Stimulated activated naive CD8-positive, alpha-beta T cell treated with anti-CD3 and anti-CD28 coated beads, Interleukin-15, Interleukin-2, amounts not matched to agents 100 ng/mL and 50 ng/mL, for 24 hours (primary cell): Measurements from ENCODE around the gene ASB6.

Source experiments
- H3K27ac Mint-ChIP-seq: one replicate; pipeline ENCODE4 v1.8.0; 2021; ENCODE audit warnings: mild to moderate bottlenecking, mixed read lengths
- H3K27me3 Mint-ChIP-seq: one replicate; pipeline ENCODE4 v1.8.0; 2021; ENCODE audit warnings: mixed read lengths
- H3K36me3 Mint-ChIP-seq: one replicate; pipeline ENCODE4 v1.8.0; 2021; ENCODE audit warnings: low read depth, mixed read lengths
- H3K4me1 Mint-ChIP-seq: one replicate; pipeline ENCODE4 v1.8.0; 2021; ENCODE audit warnings: low read depth, mixed read lengths
- H3K4me3 Mint-ChIP-seq: one replicate; pipeline ENCODE4 v1.8.0; 2021; ENCODE audit warnings: mild to moderate bottlenecking, mixed read lengths
- H3K9me3 Mint-ChIP-seq: one replicate; pipeline ENCODE4 v1.8.0; 2021; ENCODE audit warnings: mixed read lengths

Gene ASB6

GRCh38 chr9:129615407-129616285, 26.3 kb downstream of the ASB6 start:
- H3K9me3 Mint-ChIP-seq, result no peaks in the 10 kb centered on the region
- H3K27me3 Mint-ChIP-seq, result peaks cover 15% of the 10 kb centered on the region
- peaks cover 4% of the 10 kb centered on the region for H3K36me3 Mint-ChIP-seq
- no peak overlapping the region for H3K27ac Mint-ChIP-seq
- no peak overlapping the region for H3K4me3 Mint-ChIP-seq
- H3K4me1 Mint-ChIP-seq, result peaks cover 12% of the 10 kb centered on the region

DNA sequence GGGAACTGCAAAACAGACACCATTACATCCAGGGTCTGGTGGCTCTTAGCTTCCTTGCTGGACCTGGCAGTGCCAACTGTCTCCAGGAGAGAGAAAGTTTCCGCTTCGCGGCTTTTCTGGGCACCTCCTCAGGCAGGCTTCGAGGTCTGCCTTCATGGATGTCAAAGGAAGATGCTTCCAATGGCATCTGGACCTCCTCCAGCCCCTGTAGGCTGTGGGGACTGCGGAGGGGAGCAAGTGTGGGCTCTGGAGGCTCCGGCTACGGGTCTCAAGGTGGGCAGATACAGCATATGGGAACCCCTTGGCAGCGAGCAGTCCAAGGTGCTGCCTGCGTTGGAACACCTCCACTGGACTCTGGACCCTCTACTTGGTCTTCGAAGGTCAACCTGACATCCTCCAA, 27.0 kb downstream of the ASB6 start:
- Mint-ChIP-seq H3K27ac (no peak overlapping the region), H3K4me1 (peaks cover 13% of the 10 kb centered on the region), H3K9me3 (no peaks in the 10 kb centered on the region), H3K36me3 (peaks cover 4% of the 10 kb centered on the region), H3K4me3 (no peak overlapping the region), H3K27me3 (peaks cover 15% of the 10 kb centered on the region)

DNA sequence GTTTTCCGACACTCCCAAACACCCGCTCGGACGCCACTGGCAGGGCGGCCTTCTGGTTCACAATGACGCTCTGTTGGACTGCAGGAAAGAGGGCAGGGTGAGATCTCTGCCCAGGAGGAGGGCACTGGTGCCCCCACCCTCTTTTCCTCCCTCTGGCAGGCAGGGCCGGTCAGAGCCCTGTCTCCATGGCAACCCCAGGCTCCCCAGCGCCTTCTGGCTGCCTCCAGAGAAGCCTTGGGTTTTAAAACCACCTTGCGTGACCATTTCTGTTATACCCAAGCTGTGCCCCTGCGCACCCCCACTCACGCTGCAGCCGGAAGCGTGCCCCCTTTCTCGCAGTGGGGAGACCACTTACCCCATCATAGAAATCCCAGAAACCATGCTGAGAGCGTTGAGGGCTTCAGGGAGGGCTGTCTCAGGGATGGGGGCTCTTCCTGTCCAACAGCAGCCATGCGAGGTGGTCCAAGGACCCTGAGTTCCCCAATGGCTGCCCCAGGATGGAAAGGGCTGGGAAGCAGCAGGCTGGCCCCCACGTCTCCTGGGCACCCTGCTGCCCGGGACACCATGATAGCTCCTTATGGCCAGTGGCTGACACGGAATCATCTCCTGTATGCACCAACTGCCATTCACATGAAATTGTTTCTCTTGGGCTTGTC, 28.3 kb downstream of the ASB6 start:
- no peaks in the 10 kb centered on the region for H3K9me3 Mint-ChIP-seq
- peak overlapping the region; percentile 36 for H3K27ac Mint-ChIP-seq
- H3K36me3 Mint-ChIP-seq, result no peaks in the 10 kb centered on the region
- peaks cover 5% of the 10 kb centered on the region for H3K27me3 Mint-ChIP-seq
- no peak overlapping the region for H3K4me3 Mint-ChIP-seq
- H3K4me1 Mint-ChIP-seq, result peaks cover 12% of the 10 kb centered on the region

DNA sequence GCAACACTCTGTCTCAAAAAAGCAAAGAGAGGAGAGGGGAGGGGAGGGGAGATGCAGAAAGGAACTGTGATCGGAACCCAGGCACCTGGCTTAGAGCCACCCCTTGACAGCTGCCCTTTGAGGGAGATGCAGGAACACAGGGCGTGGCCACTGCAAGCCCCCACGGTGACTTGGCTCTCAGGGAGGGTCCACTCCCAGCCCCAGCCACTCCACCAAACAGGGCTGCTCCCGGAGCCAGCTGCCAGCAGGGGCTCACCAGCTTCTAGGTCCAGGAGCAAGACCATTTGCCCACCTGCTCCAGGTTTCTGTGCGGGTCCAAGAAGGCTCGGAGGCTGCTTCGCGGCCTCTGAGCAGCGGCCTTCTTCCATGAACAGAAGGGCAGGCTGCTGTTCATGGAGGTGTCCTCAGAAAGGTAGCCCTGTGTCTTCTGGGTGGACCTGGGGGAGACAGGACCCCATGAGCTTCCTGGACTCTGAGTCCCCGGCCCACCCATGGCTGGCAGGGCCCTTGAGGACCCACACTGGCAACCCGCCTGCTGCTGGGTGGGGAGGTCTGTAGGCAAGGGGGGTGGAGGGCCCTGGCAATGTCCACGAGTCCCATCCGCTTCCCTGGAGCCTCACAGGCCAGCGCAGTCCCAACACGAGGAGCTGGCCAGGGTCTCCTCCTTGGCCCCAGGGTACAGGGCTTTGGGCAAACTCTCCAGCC, 29.0 kb downstream of the ASB6 start:
- Mint-ChIP-seq H3K36me3 (no peaks in the 10 kb centered on the region), H3K9me3 (no peaks in the 10 kb centered on the region), H3K4me1 (peaks cover 19% of the 10 kb centered on the region), H3K4me3 (no peak overlapping the region), H3K27me3 (no peaks in the 10 kb centered on the region), H3K27ac (no peak overlapping the region)

- no peak overlapping the region for H3K27ac Mint-ChIP-seq
- H3K9me3 Mint-ChIP-seq, result no peaks in the 10 kb centered on the region
- no peak overlapping the region for H3K4me3 Mint-ChIP-seq
- peaks cover 26% of the 10 kb centered on the region for H3K4me1 Mint-ChIP-seq
- no peaks in the 10 kb centered on the region for H3K36me3 Mint-ChIP-seq
- H3K27me3 Mint-ChIP-seq, result no peaks in the 10 kb centered on the region
These were observed 29.8 kb downstream of the ASB6 start for GRCh38 chr9:129612123-129612522.

- H3K4me1 Mint-ChIP-seq, result peaks cover 28% of the 10 kb centered on the region
- H3K36me3 Mint-ChIP-seq, result no peaks in the 10 kb centered on the region
- H3K9me3 Mint-ChIP-seq, result no peaks in the 10 kb centered on the region
- H3K27ac Mint-ChIP-seq, result no peak overlapping the region
- no peak overlapping the region for H3K4me3 Mint-ChIP-seq
- no peaks in the 10 kb centered on the region for H3K27me3 Mint-ChIP-seq
These were observed 30.6 kb downstream of the ASB6 start for GRCh38 chr9:129611307-129611800.

DNA sequence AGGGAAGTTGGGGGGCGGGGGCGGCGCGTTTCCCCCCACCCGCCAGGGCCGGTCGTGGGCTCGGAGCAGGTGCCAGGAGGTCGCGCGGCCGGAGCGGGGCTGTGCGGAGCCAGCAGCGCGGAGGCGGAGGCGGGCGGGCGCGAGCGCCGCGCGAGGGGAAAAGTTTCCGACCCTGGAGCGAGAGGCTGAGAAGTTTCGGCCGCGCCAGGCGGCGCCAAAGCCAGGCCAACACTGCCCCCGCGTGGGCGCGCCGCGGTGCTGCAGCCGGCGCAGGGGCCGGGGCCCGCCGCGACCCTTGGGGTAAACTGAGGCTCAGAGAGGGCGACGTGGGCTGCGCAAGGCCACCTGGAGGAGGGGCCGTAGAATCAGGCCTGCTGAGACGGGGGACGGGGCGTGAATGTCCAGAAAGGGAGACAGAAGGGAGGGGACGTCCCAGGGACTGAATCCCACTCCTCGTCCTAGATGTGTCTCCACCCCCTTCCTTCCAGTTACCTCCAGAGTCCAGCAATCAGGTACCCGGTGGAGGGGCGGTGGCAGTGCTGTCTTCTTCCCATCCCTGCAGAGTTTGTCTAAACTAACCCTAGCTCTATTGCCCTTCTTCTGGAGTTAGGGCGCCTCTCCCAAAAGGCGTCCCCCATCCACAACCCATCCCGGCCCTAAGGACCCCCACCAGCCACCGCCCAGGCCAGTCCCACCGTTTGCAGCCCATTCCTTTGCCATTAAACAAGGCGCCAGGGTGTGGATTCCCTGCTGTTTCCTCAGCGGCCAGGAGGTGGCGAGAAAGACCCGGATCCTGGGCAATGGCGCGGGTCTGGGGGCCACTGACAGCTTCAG, 31.3 kb downstream of the ASB6 start:
- H3K27me3 Mint-ChIP-seq, result no peaks in the 10 kb centered on the region
- H3K9me3 Mint-ChIP-seq, result no peaks in the 10 kb centered on the region
- peak overlapping the region; percentile 61 for H3K27ac Mint-ChIP-seq
- H3K4me3 Mint-ChIP-seq, result peak overlapping the region; percentile 66
- no peaks in the 10 kb centered on the region for H3K36me3 Mint-ChIP-seq
- peaks cover 28% of the 10 kb centered on the region for H3K4me1 Mint-ChIP-seq

GRCh38 chr9:129610213-129610472, 31.8 kb downstream of the ASB6 start:
- peak overlapping the region; percentile 66 for H3K4me3 Mint-ChIP-seq
- no peaks in the 10 kb centered on the region for H3K27me3 Mint-ChIP-seq
- H3K27ac Mint-ChIP-seq, result no peak overlapping the region
- H3K36me3 Mint-ChIP-seq, result no peaks in the 10 kb centered on the region
- no peaks in the 10 kb centered on the region for H3K9me3 Mint-ChIP-seq
- H3K4me1 Mint-ChIP-seq, result peaks cover 28% of the 10 kb centered on the region

DNA sequence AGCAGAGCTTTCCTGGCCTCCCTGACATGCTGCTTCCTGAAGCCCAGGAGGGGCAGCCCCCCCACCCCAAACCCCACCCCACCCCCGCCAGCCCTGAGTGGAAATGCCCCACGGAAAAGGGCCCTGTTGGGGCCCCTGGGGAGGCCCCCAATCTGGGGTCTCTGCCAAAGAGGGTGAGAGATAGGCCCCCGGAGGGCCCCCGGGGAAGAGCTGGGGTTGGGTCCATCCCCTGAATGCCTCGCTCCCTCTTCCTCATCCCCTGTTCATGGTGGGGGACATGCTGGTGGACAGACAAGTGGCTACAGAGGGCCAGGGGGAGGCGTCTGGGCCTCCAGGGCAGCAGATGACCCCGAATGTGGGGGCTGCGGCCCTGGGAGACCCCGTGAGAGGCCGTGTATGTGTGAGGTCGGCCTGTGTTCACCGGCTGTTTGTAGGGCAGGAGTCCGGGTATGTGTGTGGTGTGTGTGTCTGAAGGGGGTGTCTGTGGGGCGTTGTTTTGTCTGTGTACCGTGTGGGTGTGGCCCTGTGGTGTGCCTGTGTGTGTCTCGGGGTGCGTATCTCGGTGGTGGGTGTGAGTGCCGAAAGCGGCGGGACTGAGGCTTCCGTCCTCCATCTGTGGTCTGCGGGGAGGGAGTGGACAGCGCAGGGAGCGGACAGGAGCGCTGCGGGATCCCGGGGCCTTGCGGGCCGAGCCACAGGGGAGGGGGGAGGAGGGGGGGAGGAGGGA, 32.3 kb downstream of the ASB6 start:
- Mint-ChIP-seq H3K4me1 (peaks cover 32% of the 10 kb centered on the region), H3K4me3 (peak overlapping the region; percentile 81), H3K9me3 (no peaks in the 10 kb centered on the region), H3K27me3 (no peaks in the 10 kb centered on the region), H3K36me3 (no peaks in the 10 kb centered on the region), H3K27ac (peak overlapping the region; percentile 94)

DNA sequence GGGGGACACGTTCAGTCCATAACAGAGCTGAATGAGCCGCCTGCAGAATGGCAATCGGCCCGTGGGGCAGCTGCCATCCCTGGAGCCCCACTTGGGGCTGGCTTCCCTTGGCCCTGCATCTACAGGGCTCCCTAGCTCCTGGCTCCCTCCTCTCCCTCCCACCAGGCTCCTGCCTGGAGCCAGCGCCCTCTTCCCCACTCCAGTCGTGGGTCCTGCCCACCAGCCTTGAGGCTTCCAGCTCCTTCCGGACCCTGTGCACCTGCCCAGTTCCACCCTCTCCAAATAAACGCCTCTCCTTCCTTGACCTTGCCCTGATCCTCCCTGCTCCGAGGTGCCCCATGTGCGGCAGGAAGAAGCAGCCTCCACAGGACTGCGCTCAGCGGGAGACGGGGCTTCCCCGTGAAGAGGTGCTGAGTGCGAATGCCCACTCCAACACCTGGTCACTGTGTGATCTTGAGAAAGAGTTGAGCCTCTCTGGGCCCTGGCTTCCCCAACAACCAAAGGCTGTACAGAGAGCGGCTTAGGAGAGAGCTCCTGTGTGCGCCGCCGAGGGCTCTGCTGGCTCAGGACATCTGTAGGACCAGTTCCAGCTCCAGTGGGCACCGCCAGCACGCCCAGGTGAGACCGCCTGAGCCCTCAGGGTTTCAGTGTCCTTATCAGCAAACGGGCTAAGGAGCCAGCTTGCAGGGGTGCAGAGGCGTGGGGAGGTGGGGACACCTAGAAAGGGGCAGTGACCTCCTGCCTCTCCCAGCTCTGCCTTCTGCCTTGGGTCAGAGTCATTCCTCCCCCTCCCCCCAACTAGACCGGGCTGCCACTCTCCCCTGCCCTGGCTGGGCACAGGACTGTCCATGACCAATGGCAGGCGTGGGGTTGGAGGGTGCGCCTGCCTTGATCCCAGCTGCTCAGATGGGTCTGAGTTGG, 33.1 kb downstream of the ASB6 start:
- Mint-ChIP-seq H3K4me3 (no peak overlapping the region), H3K27me3 (no peaks in the 10 kb centered on the region), H3K27ac (no peak overlapping the region), H3K36me3 (no peaks in the 10 kb centered on the region), H3K4me1 (peaks cover 36% of the 10 kb centered on the region), H3K9me3 (no peaks in the 10 kb centered on the region)

- Mint-ChIP-seq H3K36me3 (no peaks in the 10 kb centered on the region), H3K27me3 (no peaks in the 10 kb centered on the region), H3K4me1 (peaks cover 40% of the 10 kb centered on the region), H3K27ac (peak overlapping the region; percentile 36), H3K4me3 (no peak overlapping the region), H3K9me3 (no peaks in the 10 kb centered on the region)
These were observed 34.9 kb downstream of the ASB6 start for GRCh38 chr9:129607027-129607387.

- H3K9me3 Mint-ChIP-seq, result no peaks in the 10 kb centered on the region
- H3K36me3 Mint-ChIP-seq, result no peaks in the 10 kb centered on the region
- no peak overlapping the region for H3K27ac Mint-ChIP-seq
- peaks cover 40% of the 10 kb centered on the region for H3K4me1 Mint-ChIP-seq
- no peak overlapping the region for H3K4me3 Mint-ChIP-seq
- no peaks in the 10 kb centered on the region for H3K27me3 Mint-ChIP-seq
These were observed 35.6 kb downstream of the ASB6 start for GRCh38 chr9:129606161-129607026.

GRCh38 chr9:129604766-129605163, 37.2 kb downstream of the ASB6 start:
- H3K27ac Mint-ChIP-seq, result no peak overlapping the region
- H3K36me3 Mint-ChIP-seq, result no peaks in the 10 kb centered on the region
- peaks cover 34% of the 10 kb centered on the region for H3K4me1 Mint-ChIP-seq
- no peaks in the 10 kb centered on the region for H3K9me3 Mint-ChIP-seq
- H3K27me3 Mint-ChIP-seq, result no peaks in the 10 kb centered on the region
- no peak overlapping the region for H3K4me3 Mint-ChIP-seq
